Activated CD4-positive, alpha-beta T cell treated with anti-CD3 and anti-CD28 coated beads, Interleukin-2, amount 50 U/mL, for 1 hour (primary cell): ENCODE results near the gene ATG5.
A peak's percentile ranks its signal among the peaks of the same experiment; 100 is the strongest.

Experiments
- DNase-seq: peaks from one replicate; pipeline ENCODE4 v3.0.0-alpha.2; 2020

Gene ATG5

GRCh38 chr6:106177786-106178185 lies 147.8 kb downstream of the ATG5 start:
- DNase-seq = no peak

GRCh38 chr6:106173124-106173879 lies 152.3 kb downstream of the ATG5 start:
- no peak for DNase-seq

GRCh38 chr6:106170030-106170791 lies 155.3 kb downstream of the ATG5 start:
- DNase-seq = no peak

GRCh38 chr6:106169517-106169916 lies 156.0 kb downstream of the ATG5 start:
- DNase-seq = no peak

- DNase-seq = no peak
These were observed 157.3 kb downstream of the ATG5 start for GRCh38 chr6:106168097-106168888.

GRCh38 chr6:106167096-106167814 lies 158.3 kb downstream of the ATG5 start:
- DNase-seq = no peak

- no peak for DNase-seq
These were observed 159.6 kb downstream of the ATG5 start for GRCh38 chr6:106165885-106166485.

GRCh38 chr6:106163966-106164877 lies 161.3 kb downstream of the ATG5 start:
- no peak for DNase-seq

- peak; percentile 37 for DNase-seq
These were observed 162.1 kb downstream of the ATG5 start for GRCh38 chr6:106163446-106163965.

GRCh38 chr6:106162921-106163320 lies 162.6 kb downstream of the ATG5 start:
- no peak for DNase-seq

- no peak for DNase-seq
These were observed 163.7 kb downstream of the ATG5 start for GRCh38 chr6:106161893-106162292.

- no peak for DNase-seq
These were observed 164.2 kb downstream of the ATG5 start for GRCh38 chr6:106161311-106161874.

- no peak for DNase-seq
These were observed 165.4 kb downstream of the ATG5 start for GRCh38 chr6:106160189-106160588.

- DNase-seq = no peak
These were observed 166.0 kb downstream of the ATG5 start for GRCh38 chr6:106159531-106159940.

- DNase-seq = no peak
These were observed 166.7 kb downstream of the ATG5 start for GRCh38 chr6:106158816-106159215.

GRCh38 chr6:106156863-106157262 lies 168.7 kb downstream of the ATG5 start:
- no peak for DNase-seq

- no peak for DNase-seq
These were observed 169.1 kb downstream of the ATG5 start for GRCh38 chr6:106156413-106156812.

- DNase-seq = no peak
These were observed 170.2 kb downstream of the ATG5 start for GRCh38 chr6:106155219-106155830.

GRCh38 chr6:106154326-106154725 lies 171.2 kb downstream of the ATG5 start:
- no peak for DNase-seq

GRCh38 chr6:106152952-106153351 lies 172.6 kb downstream of the ATG5 start:
- DNase-seq = no peak
